ENCODE results near the gene MRPS26. TPM values are rescaled to one million over a fixed set of nuclear protein-coding genes. Genes with fewer than 3 reads are reported as not detected.
A peak's percentile ranks its signal among the peaks of the same experiment; 100 is the strongest.

Gene MRPS26
- total and polyA plus RNA-seq, 2 of the 13 experiments (the other 11 are each of a cell fraction or from before 2014, with no cell fraction given) = 89.8 to 187 TPM

DNA sequence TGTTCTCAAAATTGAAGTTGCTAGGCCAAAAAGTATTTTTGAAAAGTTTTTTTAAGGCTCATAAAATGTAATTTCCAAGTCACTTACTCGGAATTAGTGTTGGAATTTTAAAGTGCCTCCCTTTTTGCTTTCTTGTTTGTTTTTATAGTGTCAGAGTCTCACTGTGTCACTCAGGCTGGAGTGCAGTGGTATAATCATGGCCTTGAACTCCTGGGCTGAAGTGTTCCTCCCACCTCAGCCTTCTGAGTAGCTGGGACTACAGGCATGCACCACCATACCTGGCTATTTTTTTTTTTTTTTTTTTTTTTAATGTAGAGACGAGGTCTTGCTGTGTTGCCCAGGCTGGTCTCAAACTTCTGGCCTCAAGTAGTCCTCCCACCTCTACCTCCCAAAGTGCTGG lies 42.4 kb upstream of the MRPS26 start (continued):
- TF ChIP-seq, protein P1, sequence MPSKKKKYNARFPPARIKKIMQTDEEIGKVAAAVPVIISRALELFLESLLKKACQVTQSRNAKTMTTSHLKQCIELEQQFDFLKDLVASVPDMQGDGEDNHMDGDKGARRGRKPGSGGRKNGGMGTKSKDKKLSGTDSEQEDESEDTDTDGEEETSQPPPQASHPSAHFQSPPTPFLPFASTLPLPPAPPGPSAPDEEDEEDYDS (CRISPR knock-in tag; IDR thresholded peaks at IDR 0.05) = 0 out of 2 replicates have a peak, but pooled peaks have one; percentile 11
- TF ChIP-seq, protein P2, sequence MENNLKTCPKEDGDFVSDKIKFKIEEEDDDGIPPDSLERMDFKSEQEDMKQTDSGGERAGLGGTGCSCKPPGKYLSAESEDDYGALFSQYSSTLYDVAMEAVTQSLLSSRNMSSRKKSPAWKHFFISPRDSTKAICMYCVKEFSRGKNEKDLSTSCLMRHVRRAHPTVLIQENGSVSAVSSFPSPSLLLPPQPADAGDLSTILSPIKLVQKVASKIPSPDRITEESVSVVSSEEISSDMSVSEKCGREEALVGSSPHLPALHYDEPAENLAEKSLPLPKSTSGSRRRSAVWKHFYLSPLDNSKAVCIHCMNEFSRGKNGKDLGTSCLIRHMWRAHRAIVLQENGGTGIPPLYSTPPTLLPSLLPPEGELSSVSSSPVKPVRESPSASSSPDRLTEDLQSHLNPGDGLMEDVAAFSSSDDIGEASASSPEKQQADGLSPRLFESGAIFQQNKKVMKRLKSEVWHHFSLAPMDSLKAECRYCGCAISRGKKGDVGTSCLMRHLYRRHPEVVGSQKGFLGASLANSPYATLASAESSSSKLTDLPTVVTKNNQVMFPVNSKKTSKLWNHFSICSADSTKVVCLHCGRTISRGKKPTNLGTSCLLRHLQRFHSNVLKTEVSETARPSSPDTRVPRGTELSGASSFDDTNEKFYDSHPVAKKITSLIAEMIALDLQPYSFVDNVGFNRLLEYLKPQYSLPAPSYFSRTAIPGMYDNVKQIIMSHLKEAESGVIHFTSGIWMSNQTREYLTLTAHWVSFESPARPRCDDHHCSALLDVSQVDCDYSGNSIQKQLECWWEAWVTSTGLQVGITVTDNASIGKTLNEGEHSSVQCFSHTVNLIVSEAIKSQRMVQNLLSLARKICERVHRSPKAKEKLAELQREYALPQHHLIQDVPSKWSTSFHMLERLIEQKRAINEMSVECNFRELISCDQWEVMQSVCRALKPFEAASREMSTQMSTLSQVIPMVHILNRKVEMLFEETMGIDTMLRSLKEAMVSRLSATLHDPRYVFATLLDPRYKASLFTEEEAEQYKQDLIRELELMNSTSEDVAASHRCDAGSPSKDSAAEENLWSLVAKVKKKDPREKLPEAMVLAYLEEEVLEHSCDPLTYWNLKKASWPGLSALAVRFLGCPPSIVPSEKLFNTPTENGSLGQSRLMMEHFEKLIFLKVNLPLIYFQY (CRISPR knock-in tag; IDR thresholded peaks at IDR 0.05; ENCODE audit: borderline replicate concordance) = no peak
- TF ChIP-seq ZNF790 (CRISPR knock-in tag; IDR thresholded peaks at IDR 0.05; ENCODE audit: borderline replicate concordance) = no peak
- no peak for TF ChIP-seq ZNF260 (CRISPR knock-in tag; IDR thresholded peaks at IDR 0.05; ENCODE audit: borderline replicate concordance, low read depth)
- TF ChIP-seq ZFP36L2 (CRISPR knock-in tag; IDR thresholded peaks at IDR 0.05) = no peak
- TF ChIP-seq DNMT3B (CRISPR knock-in tag; conservative IDR thresholded peaks at IDR 0.05) = no peak
- no peak for TF ChIP-seq ZFP37 (CRISPR knock-in tag; IDR thresholded peaks at IDR 0.05; ENCODE audit: borderline replicate concordance)
- no peak for TF ChIP-seq ZSCAN21 (CRISPR knock-in tag; IDR thresholded peaks at IDR 0.05; ENCODE audit: borderline replicate concordance)
- TF ChIP-seq NFRKB (IDR thresholded peaks at IDR 0.05) = no peak
- TF ChIP-seq CEBPG (CRISPR knock-in tag; IDR thresholded peaks at IDR 0.05) = no peak
- peak; percentile 48 for TF ChIP-seq FOXA3 (CRISPR knock-in tag; IDR thresholded peaks at IDR 0.05)
- TF ChIP-seq TCF7L2 (IDR thresholded peaks at IDR 0.05; ENCODE audit: low read depth, low read length) = no peak
- no peak for TF ChIP-seq NFIB (CRISPR knock-in tag; IDR thresholded peaks at IDR 0.05; ENCODE audit: borderline replicate concordance)
- no peak for TF ChIP-seq TOE1 (CRISPR knock-in tag; IDR thresholded peaks at IDR 0.05)
- TF ChIP-seq EEA1 (CRISPR knock-in tag; IDR thresholded peaks at IDR 0.05; ENCODE audit: borderline replicate concordance) = no peak
- TF ChIP-seq NR2C2 (CRISPR knock-in tag; IDR thresholded peaks at IDR 0.05; ENCODE audit: borderline replicate concordance) = no peak
- TF ChIP-seq, protein P3, sequence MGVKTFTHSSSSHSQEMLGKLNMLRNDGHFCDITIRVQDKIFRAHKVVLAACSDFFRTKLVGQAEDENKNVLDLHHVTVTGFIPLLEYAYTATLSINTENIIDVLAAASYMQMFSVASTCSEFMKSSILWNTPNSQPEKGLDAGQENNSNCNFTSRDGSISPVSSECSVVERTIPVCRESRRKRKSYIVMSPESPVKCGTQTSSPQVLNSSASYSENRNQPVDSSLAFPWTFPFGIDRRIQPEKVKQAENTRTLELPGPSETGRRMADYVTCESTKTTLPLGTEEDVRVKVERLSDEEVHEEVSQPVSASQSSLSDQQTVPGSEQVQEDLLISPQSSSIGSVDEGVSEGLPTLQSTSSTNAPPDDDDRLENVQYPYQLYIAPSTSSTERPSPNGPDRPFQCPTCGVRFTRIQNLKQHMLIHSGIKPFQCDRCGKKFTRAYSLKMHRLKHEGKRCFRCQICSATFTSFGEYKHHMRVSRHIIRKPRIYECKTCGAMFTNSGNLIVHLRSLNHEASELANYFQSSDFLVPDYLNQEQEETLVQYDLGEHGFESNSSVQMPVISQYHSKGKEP (CRISPR knock-in tag; IDR thresholded peaks at IDR 0.05) = no peak
- no peak for TF ChIP-seq NPAS2 (CRISPR knock-in tag; IDR thresholded peaks at IDR 0.05; ENCODE audit: borderline replicate concordance)
